HG03280 (cell line): ENCODE data around the gene B3GNT5.

Experiments
- ATAC-seq: cut with Tn5 transposase; IDR thresholded peaks from one replicate; pipeline ENCODE4 v1.9.1; 2021; ENCODE audit warnings: mild to moderate bottlenecking, moderate library complexity; ENCODE audit not compliant: unreplicated experiment

The B3GNT5 gene

DNA sequence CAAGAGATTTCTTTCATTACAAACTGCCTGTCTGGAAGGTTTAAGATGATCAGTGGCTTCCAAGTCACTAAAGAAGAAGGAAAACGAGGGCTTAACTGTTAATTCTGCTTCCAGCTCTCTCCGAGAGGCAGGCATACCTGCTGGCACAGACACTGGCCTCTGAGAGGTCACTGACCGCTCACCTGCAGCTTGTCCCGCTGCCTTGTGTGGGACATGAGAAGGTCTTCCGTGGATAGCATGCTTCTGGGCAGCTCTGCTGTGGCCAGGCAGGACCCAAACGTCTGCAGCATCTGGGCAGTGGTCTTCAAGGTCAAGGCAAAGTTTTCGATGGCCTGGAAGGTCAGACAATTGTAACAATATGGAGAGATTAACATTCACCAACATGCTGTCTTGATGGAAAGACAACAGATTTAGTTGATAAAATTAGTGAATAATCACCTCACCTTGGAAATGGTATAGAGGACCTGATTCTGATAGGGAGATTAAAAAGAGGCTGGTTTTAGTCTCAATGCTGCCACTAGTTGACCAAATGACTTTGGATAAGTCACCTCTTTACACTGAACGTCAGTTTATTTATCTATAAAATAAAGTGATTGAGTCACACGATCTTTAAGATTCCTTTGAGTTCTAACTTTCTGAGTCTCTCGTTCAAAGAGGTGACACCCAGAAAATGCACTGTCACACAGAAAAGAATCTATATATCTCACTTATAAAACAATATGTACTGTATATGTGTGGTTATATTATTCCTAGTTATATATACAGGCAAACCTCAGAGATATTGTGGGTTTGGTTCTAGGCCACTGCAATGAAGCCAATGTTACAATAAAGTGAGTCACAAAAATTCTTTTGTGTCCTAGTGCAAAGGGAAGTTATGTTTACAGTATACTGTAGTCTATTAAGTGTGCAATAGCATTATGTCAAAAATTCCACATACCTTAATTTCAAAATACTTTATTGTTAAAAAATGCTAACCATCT is 65.1 kb downstream of the B3GNT5 start:
- ATAC-seq, result no peak

DNA sequence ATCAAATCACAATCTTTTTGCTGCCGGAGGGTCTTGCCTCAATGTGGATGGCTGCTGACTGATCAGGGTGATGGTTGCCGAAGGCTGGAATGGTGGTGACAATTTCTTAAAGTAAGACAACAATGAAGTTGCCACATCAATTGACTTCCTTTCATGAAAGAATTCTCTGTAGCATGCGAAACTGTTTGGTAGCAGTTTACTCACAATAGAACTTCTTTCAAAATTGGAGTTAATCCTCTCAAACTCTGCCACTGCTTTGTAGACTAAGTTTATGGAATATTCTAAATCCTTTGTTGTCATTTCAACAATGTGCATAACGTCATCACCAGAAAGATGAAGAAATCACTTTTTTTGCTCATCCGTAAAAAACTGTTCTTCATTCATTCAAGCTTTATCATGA is 65.8 kb downstream of the B3GNT5 start:
- no peak for ATAC-seq

DNA sequence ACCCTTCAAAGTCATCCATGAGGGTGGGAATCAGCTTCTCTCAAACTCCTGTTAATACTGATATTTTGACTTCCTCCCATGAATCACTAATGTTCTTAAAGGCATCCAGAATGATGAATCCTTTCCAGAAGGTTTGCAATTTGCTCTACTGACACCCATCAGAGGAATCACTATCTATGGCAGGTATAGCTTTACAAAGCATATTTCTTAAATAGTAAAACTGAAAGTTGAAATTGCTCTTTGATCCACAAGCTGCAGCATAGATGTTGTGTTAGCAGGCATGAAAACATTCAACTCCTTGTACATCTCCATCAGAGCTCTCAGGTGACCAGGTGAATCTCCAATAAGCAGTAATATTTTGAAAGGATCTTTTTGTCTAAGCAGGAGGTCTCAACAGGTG is 66.3 kb downstream of the B3GNT5 start:
- no peak for ATAC-seq
